Vagina (tissue), 2 donors: ENCODE results near the gene IRF2. TPM values are rescaled to one million over a fixed set of nuclear protein-coding genes. Genes with fewer than 3 reads are reported as not detected.

Experiments
- DNase-seq, 2 donors: peaks; one replicate each; pipeline ENCODE4 v3.0.0-alpha.2; 2017; ENCODE audit errors: extremely low spot score in 2 of 2
- H3K27ac ChIP-seq: fragments of 200-600 bp; sonication (generic); one replicate; pipeline ENCODE4 v1.5.1; 2019
- H3K27me3 ChIP-seq: fragments of 200-600 bp; sonication (generic); one replicate; pipeline ENCODE4 v1.5.1; 2019
- H3K36me3 ChIP-seq, 2 donors: fragments of 200-600 bp; sonication (generic); one replicate each; pipeline ENCODE4 v1.5.1; 2017 to 2019
- H3K4me1 ChIP-seq: fragments of 200-600 bp; sonication (generic); one replicate; pipeline ENCODE4 v1.5.1; 2019
- H3K4me3 ChIP-seq, 2 donors: fragments of 200-600 bp; sonication (generic); 1 replicate in 1 of 2; 2 replicates in 1 of 2; pipeline ENCODE4 v1.5.1; 2016 to 2019
- H3K9me3 ChIP-seq: fragments of 200-600 bp; sonication (generic); one replicate; pipeline ENCODE4 v1.5.1; 2019
- POLR2A ChIP-seq, 2 donors: fragments of 450-650 bp; IDR thresholded peaks; one replicate each; pipeline ENCODE4 v1.6.1; 2017; ENCODE audit warnings: antibody characterized with exemption in 2 of 2, mild to moderate bottlenecking in 2 of 2, moderate library complexity in 2 of 2
- POLR2AphosphoS5 ChIP-seq, 2 donors: sonication (generic); formaldehyde crosslinking; IDR thresholded peaks; one replicate each; pipeline ENCODE4 v1.9.0; 2017; ENCODE audit warnings: antibody characterized with exemption in 2 of 2, mild to moderate bottlenecking in 2 of 2, low read depth in 1 of 2; ENCODE audit not compliant: insufficient read depth in 1 of 2
- intact Hi-C: fragments of 100-400 bp; cut with DNase I; formaldehyde crosslinking; loops from one replicate; pipeline ENCODE4 v1.15.1; 2023
- total RNA-seq: library from RNA; depleted of rRNA; stranded (reverse); fragments of >200 nt; gene quantifications from one replicate; pipeline ENCODE4 v1.2.3, GENCODE V29; 2016
- TF ChIP-seq, protein P1 (sequence below), 3 experiments: fragments of 450-650 bp in 2 of 3; fragments of 200-600 bp in 1 of 3; sonication (generic) in 1 of 3; IDR thresholded peaks; one replicate each; pipeline ENCODE4 v1.5.1; 2017 to 2019; ENCODE audit warnings: antibody characterized with exemption in 3 of 3, mild to moderate bottlenecking in 2 of 3, moderate library complexity in 2 of 3

IRF2 gene
- total RNA-seq, 1 donor from 2014 or later = 18.7 TPM

DNA sequence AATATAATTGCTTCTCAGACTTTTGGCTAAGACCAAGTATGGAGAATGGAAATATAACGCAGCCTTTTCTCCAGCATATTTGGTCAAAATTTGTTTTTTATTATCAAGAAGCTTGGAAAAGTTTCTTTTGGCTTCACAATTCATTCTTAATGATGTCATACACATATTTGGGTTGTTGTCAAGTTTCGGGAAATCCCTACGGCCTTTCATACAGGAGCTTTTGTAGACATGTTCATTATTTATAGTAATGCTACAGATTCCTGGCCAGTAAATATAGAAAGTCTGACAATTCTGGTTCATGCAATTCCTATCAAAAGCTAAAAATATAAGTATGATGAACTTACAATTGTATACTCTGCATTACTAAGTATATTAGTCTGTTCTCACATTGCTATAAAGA, 112.9 kb downstream of the IRF2 start:
- Histone ChIP-seq H3K27me3 (no peaks in the 10 kb centered on the region), H3K36me3 (no peaks in the 10 kb centered on the region), H3K4me3 (no peak overlapping the region), H3K27ac (no peak overlapping the region), H3K9me3 (no peaks in the 10 kb centered on the region), H3K4me1 (peaks cover 8% of the 10 kb centered on the region)
- no peak for DNase-seq
- intact Hi-C loops = no loop called here
- TF ChIP-seq POLR2A (IDR thresholded peaks at IDR 0.05) = no peak
- peak in 1 of 2 donors; percentile 9 for TF ChIP-seq POLR2AphosphoS5 (IDR thresholded peaks at IDR 0.05; ENCODE audit: insufficient read depth in 1 of 2, low read depth in 1 of 2)
- TF ChIP-seq, protein P1, sequence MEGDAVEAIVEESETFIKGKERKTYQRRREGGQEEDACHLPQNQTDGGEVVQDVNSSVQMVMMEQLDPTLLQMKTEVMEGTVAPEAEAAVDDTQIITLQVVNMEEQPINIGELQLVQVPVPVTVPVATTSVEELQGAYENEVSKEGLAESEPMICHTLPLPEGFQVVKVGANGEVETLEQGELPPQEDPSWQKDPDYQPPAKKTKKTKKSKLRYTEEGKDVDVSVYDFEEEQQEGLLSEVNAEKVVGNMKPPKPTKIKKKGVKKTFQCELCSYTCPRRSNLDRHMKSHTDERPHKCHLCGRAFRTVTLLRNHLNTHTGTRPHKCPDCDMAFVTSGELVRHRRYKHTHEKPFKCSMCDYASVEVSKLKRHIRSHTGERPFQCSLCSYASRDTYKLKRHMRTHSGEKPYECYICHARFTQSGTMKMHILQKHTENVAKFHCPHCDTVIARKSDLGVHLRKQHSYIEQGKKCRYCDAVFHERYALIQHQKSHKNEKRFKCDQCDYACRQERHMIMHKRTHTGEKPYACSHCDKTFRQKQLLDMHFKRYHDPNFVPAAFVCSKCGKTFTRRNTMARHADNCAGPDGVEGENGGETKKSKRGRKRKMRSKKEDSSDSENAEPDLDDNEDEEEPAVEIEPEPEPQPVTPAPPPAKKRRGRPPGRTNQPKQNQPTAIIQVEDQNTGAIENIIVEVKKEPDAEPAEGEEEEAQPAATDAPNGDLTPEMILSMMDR (IDR thresholded peaks at IDR 0.05) = no peak

- Histone ChIP-seq H3K27me3 (no peaks in the 10 kb centered on the region), H3K36me3 (no peaks in the 10 kb centered on the region), H3K9me3 (no peaks in the 10 kb centered on the region), H3K4me1 (peaks cover 23% of the 10 kb centered on the region), H3K27ac (no peak overlapping the region), H3K4me3 (no peak overlapping the region)
- intact Hi-C loops = no loop called here
- DNase-seq = no peak
- TF ChIP-seq, protein P1 (IDR thresholded peaks at IDR 0.05) = no peak
- TF ChIP-seq POLR2A (IDR thresholded peaks at IDR 0.05) = no peak
- no peak for TF ChIP-seq POLR2AphosphoS5 (IDR thresholded peaks at IDR 0.05; ENCODE audit: insufficient read depth in 1 of 2, low read depth in 1 of 2)
Measured at GRCh38 chr4:184359888-184360287, 114.5 kb downstream of the IRF2 start.

DNA sequence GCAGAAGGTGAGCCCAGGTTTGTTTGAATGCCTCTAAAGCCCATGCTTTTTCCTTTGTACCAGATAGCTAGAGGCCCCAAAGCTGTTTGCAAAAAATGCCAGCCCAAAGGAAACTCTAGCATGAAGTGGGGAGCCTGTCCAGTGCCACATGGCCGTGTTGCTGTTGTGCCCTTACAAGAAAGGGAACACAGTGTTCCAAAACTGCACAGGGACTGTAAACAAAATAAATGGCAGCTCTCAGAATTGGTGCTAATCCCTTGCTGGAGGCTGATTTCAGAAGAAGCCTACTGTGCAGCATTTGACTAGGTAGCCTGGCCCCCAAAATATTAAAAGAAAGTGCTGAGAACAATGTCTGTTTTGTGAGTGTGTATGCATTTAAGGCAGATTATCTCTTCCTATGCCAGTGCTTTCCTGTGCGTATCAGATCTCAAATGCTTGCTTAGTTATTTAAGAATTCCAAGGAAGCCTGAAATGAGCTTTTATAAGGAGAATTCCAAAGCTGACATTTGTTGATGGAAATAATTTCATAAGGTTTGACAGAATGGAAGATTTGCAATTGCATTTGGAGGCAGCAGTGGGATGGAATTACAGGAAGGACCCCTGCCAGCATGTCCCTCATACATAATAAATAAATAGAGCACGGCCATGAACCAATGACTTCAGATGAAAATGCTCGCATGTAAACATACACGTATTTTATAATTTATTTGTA, 115.7 kb downstream of the IRF2 start:
- no peaks in the 10 kb centered on the region for H3K27me3 ChIP-seq
- H3K4me3 ChIP-seq = no peak overlapping the region
- intact Hi-C loops = no loop called here
- no peaks in the 10 kb centered on the region for H3K36me3 ChIP-seq
- H3K4me1 ChIP-seq = peaks cover 28% of the 10 kb centered on the region
- H3K9me3 ChIP-seq = no peaks in the 10 kb centered on the region
- no peak for DNase-seq
- H3K27ac ChIP-seq = no peak overlapping the region
- TF ChIP-seq, protein P1 (IDR thresholded peaks at IDR 0.05) = no peak
- TF ChIP-seq POLR2A (IDR thresholded peaks at IDR 0.05) (no peak), POLR2AphosphoS5 (IDR thresholded peaks at IDR 0.05; ENCODE audit: insufficient read depth in 1 of 2, low read depth in 1 of 2) (no peak)

DNA sequence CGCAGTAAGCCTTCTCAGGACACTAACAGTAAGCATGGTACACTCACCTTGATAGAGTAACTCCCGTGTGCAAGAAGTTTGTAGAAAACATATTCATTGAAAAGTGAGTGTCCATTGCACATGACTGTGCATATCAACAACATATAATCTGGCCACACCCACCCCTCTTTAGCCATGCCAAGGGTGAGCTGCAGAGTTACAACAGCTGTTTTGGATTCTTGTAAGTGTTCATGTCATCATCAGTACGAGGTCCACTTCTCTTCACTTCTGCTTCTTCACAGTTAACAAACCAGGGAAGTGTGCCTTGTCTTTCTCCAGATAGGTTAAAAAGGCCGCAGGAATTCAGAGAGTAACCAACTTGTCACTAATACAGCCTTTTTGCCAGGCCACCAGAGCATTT, 116.6 kb downstream of the IRF2 start:
- no peaks in the 10 kb centered on the region for H3K9me3 ChIP-seq
- H3K27ac ChIP-seq = no peak overlapping the region
- intact Hi-C loops = no loop called here
- no peaks in the 10 kb centered on the region for H3K27me3 ChIP-seq
- peak in 1 of 2 donors; percentile 18 for DNase-seq
- H3K4me3 ChIP-seq = no peak overlapping the region
- peaks cover 28% of the 10 kb centered on the region for H3K4me1 ChIP-seq
- no peaks in the 10 kb centered on the region for H3K36me3 ChIP-seq
- TF ChIP-seq POLR2A (IDR thresholded peaks at IDR 0.05) (no peak), POLR2AphosphoS5 (IDR thresholded peaks at IDR 0.05; ENCODE audit: insufficient read depth in 1 of 2, low read depth in 1 of 2) (no peak)
- TF ChIP-seq, protein P1 (IDR thresholded peaks at IDR 0.05) = no peak

GRCh38 chr4:184357165-184357564, 117.2 kb downstream of the IRF2 start:
- Histone ChIP-seq H3K27me3 (no peaks in the 10 kb centered on the region), H3K4me1 (peaks cover 28% of the 10 kb centered on the region), H3K9me3 (no peaks in the 10 kb centered on the region), H3K4me3 (no peak overlapping the region), H3K27ac (no peak overlapping the region), H3K36me3 (no peaks in the 10 kb centered on the region)
- DNase-seq = no peak
- intact Hi-C loops = no loop called here
- TF ChIP-seq POLR2AphosphoS5 (IDR thresholded peaks at IDR 0.05; ENCODE audit: insufficient read depth in 1 of 2, low read depth in 1 of 2) (no peak), POLR2A (IDR thresholded peaks at IDR 0.05) (no peak)
- TF ChIP-seq, protein P1 (IDR thresholded peaks at IDR 0.05) = no peak
